Activated CD4-positive, alpha-beta T cell treated with anti-CD3 and anti-CD28 coated beads for 4 hours (primary cell): ENCODE results near the gene SDHA.
"Not testable (repeated sequence)": the region's sequence is repeated elsewhere in the genome, so short reads cannot be mapped to it uniquely, and the experiment has no call there.

Source experiments
- DNase-seq, 2 donors: peaks; one replicate each; pipeline ENCODE4 v3.0.0-alpha.2; 2020

Gene SDHA

GRCh38 chr5:263275-263974 lies 45.3 kb downstream of the SDHA start:
- DNase-seq: not testable (repeated sequence)

GRCh38 chr5:264338-264737 lies 46.2 kb downstream of the SDHA start:
- DNase-seq: no peak

- DNase-seq: not testable (repeated sequence)
These were observed 48.3 kb downstream of the SDHA start for GRCh38 chr5:266311-267026.

- no peak for DNase-seq
These were observed 49.6 kb downstream of the SDHA start for GRCh38 chr5:267716-268115.

GRCh38 chr5:270340-270739 lies 52.2 kb downstream of the SDHA start:
- no peak for DNase-seq

- not testable (repeated sequence) for DNase-seq
These were observed 53.7 kb downstream of the SDHA start for GRCh38 chr5:271828-272167.

- not testable (repeated sequence) for DNase-seq
These were observed 55.0 kb downstream of the SDHA start for GRCh38 chr5:273091-273490.

GRCh38 chr5:273491-273890 lies 55.4 kb downstream of the SDHA start:
- not testable (repeated sequence) for DNase-seq

GRCh38 chr5:274346-274745 lies 56.2 kb downstream of the SDHA start:
- DNase-seq: not testable (repeated sequence)

GRCh38 chr5:278646-279045 lies 60.5 kb downstream of the SDHA start:
- DNase-seq: no peak

GRCh38 chr5:279051-279665 lies 61.0 kb downstream of the SDHA start:
- not testable (repeated sequence) for DNase-seq

GRCh38 chr5:285991-286557 lies 68.0 kb downstream of the SDHA start:
- no peak for DNase-seq

GRCh38 chr5:290200-290599 lies 72.1 kb downstream of the SDHA start:
- DNase-seq: not testable (repeated sequence)

GRCh38 chr5:291345-291744 lies 73.2 kb downstream of the SDHA start:
- DNase-seq: not testable (repeated sequence)

- not testable (repeated sequence) for DNase-seq
These were observed 76.7 kb downstream of the SDHA start for GRCh38 chr5:294788-295187.

GRCh38 chr5:296207-296606 lies 78.1 kb downstream of the SDHA start:
- DNase-seq: not testable (repeated sequence)

- DNase-seq: not testable (repeated sequence)
These were observed 78.8 kb downstream of the SDHA start for GRCh38 chr5:296954-297353.

- not testable (repeated sequence) for DNase-seq
These were observed 79.3 kb downstream of the SDHA start for GRCh38 chr5:297448-297847.

- not testable (repeated sequence) for DNase-seq
These were observed 80.0 kb downstream of the SDHA start for GRCh38 chr5:297991-298736.

- DNase-seq: no peak
These were observed 80.6 kb downstream of the SDHA start for GRCh38 chr5:298737-299125.

GRCh38 chr5:299921-300320 lies 81.8 kb downstream of the SDHA start:
- DNase-seq: not testable (repeated sequence)

GRCh38 chr5:300691-301435 lies 82.7 kb downstream of the SDHA start:
- not testable (repeated sequence) for DNase-seq
